HEK293 (cell line): Measurements from ENCODE around the gene GYPC.

Experiments used
- REPIN1 ChIP-seq: fragments of 450-650 bp; formaldehyde crosslinking; IDR thresholded peaks from 2 replicates; pipeline ENCODE4 v1.5.1; 2017; ENCODE audit warnings: missing biosample characterization, missing genetic modification characterization, low read depth
- SALL2 ChIP-seq: fragments of 450-650 bp; formaldehyde crosslinking; IDR thresholded peaks from 2 replicates; pipeline ENCODE4 v1.5.0; 2017; ENCODE audit warnings: missing biosample characterization, mild to moderate bottlenecking, missing genetic modification characterization, borderline replicate concordance
- YY1 ChIP-seq: fragments of 450-650 bp; formaldehyde crosslinking; IDR thresholded peaks from 2 replicates; pipeline ENCODE4 v1.5.1; 2018; ENCODE audit warnings: missing biosample characterization, missing genetic modification characterization
- ZBTB1 ChIP-seq: fragments of 450-650 bp; formaldehyde crosslinking; IDR thresholded peaks from 2 replicates; pipeline ENCODE4 v1.5.1; 2016; ENCODE audit warnings: missing biosample characterization, missing genetic modification characterization
- ZBTB8A ChIP-seq: fragments of 450-650 bp; formaldehyde crosslinking; IDR thresholded peaks from 2 replicates; pipeline ENCODE4 v1.5.1; 2016; ENCODE audit warnings: missing biosample characterization, missing genetic modification characterization
- ZNF138 ChIP-seq: fragments of 450-650 bp; formaldehyde crosslinking; IDR thresholded peaks from 2 replicates; pipeline ENCODE4 v1.5.1; 2016; ENCODE audit warnings: missing biosample characterization, missing genetic modification characterization, borderline replicate concordance
- ZNF140 ChIP-seq: fragments of 450-650 bp; formaldehyde crosslinking; IDR thresholded peaks from 2 replicates; pipeline ENCODE4 v1.5.1; 2016; ENCODE audit warnings: missing biosample characterization, missing genetic modification characterization
- ZNF335 ChIP-seq: fragments of 450-650 bp; formaldehyde crosslinking; conservative IDR thresholded peaks from 2 replicates; pipeline ENCODE4 v1.5.1; 2016; ENCODE audit warnings: missing biosample characterization, missing genetic modification characterization
- ZNF555 ChIP-seq: fragments of 450-650 bp; formaldehyde crosslinking; conservative IDR thresholded peaks from 2 replicates; pipeline ENCODE4 v1.5.1; 2017; ENCODE audit warnings: missing biosample characterization, mild to moderate bottlenecking, missing genetic modification characterization, inconsistent platforms
- TF ChIP-seq, protein P1 (sequence below): fragments of 450-650 bp; formaldehyde crosslinking; IDR thresholded peaks from 2 replicates; pipeline ENCODE4 v1.5.1; 2016; ENCODE audit warnings: missing biosample characterization, missing genetic modification characterization, borderline replicate concordance
- TF ChIP-seq, protein P2 (sequence below): fragments of 450-650 bp; formaldehyde crosslinking; IDR thresholded peaks from 2 replicates; pipeline ENCODE4 v1.5.1; 2016; ENCODE audit warnings: missing biosample characterization, missing genetic modification characterization
- TF ChIP-seq, protein P3 (sequence below): fragments of 450-650 bp; formaldehyde crosslinking; IDR thresholded peaks from 2 replicates; pipeline ENCODE4 v1.5.1; 2016; ENCODE audit warnings: missing biosample characterization, missing genetic modification characterization
- TF ChIP-seq, protein P4 (sequence below): fragments of 450-650 bp; formaldehyde crosslinking; IDR thresholded peaks from 2 replicates; pipeline ENCODE4 v1.5.1; 2016; ENCODE audit warnings: missing biosample characterization, missing genetic modification characterization
- TF ChIP-seq, protein P5 (sequence below): fragments of 450-650 bp; formaldehyde crosslinking; optimal IDR thresholded peaks from 2 replicates; pipeline ENCODE3; 2016; ENCODE audit warnings: missing biosample characterization, mild to moderate bottlenecking, missing genetic modification characterization

DNA sequence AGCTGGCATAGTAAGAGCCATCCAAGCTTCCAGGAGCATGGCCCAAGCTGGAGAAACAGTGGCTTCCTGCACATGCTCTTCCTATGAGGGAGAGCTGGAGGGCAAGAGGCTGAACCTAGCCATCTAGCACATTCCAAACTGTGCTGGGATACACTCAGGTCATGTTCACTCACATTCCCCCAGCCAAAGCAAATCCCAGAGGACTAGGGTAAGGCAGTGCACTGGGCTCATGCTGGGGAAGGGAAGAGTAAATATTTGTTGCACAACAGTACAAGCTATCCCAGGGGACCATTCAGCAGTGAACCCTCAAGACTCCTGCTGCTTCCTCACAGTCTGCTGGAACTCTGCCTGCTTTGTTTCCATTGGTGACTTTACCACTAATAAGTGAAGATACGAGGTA, 20.7 kb upstream of the GYPC start:
- TF ChIP-seq ZBTB8A (tag by site-specific recombination) (no peak), ZBTB1 (tag by site-specific recombination) (no peak), ZNF555 (tag by site-specific recombination) (no peak), SALL2 (tag by site-specific recombination) (no peak), ZNF138 (tag by site-specific recombination) (no peak), YY1 (tag by site-specific recombination) (no peak), ZNF335 (tag by site-specific recombination) (no peak), ZNF140 (no peak), REPIN1 (tag by site-specific recombination) (no peak)
- TF ChIP-seq, protein P1, sequence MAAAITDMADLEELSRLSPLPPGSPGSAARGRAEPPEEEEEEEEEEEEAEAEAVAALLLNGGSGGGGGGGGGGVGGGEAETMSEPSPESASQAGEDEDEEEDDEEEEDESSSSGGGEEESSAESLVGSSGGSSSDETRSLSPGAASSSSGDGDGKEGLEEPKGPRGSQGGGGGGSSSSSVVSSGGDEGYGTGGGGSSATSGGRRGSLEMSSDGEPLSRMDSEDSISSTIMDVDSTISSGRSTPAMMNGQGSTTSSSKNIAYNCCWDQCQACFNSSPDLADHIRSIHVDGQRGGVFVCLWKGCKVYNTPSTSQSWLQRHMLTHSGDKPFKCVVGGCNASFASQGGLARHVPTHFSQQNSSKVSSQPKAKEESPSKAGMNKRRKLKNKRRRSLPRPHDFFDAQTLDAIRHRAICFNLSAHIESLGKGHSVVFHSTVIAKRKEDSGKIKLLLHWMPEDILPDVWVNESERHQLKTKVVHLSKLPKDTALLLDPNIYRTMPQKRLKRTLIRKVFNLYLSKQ (tag by site-specific recombination), result no peak
- TF ChIP-seq, protein P2, sequence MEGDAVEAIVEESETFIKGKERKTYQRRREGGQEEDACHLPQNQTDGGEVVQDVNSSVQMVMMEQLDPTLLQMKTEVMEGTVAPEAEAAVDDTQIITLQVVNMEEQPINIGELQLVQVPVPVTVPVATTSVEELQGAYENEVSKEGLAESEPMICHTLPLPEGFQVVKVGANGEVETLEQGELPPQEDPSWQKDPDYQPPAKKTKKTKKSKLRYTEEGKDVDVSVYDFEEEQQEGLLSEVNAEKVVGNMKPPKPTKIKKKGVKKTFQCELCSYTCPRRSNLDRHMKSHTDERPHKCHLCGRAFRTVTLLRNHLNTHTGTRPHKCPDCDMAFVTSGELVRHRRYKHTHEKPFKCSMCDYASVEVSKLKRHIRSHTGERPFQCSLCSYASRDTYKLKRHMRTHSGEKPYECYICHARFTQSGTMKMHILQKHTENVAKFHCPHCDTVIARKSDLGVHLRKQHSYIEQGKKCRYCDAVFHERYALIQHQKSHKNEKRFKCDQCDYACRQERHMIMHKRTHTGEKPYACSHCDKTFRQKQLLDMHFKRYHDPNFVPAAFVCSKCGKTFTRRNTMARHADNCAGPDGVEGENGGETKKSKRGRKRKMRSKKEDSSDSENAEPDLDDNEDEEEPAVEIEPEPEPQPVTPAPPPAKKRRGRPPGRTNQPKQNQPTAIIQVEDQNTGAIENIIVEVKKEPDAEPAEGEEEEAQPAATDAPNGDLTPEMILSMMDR, result no peak
- TF ChIP-seq, protein P3, sequence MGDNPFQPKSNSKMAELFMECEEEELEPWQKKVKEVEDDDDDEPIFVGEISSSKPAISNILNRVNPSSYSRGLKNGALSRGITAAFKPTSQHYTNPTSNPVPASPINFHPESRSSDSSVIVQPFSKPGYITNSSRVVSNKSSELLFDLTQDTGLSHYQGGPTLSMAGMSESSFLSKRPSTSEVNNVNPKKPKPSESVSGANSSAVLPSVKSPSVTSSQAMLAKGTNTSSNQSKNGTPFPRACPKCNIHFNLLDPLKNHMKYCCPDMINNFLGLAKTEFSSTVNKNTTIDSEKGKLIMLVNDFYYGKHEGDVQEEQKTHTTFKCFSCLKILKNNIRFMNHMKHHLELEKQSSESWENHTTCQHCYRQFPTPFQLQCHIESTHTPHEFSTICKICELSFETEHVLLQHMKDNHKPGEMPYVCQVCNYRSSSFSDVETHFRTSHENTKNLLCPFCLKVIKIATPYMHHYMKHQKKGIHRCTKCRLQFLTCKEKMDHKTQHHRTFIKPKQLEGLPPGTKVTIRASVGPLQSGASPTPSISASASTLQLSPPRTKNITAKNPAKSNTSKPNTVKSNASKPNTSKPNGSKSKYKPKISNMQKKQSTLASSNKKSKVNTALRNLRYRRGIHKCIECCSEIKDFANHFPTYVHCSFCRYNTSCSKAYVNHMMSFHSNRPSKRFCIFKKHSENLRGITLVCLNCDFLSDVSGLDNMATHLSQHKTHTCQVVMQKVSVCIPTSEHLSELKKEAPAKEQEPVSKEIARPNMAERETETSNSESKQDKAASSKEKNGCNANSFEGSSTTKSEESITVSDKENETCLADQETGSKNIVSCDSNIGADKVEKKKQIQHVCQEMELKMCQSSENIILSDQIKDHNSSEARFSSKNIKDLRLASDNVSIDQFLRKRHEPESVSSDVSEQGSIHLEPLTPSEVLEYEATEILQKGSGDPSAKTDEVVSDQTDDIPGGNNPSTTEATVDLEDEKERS, result no peak
- TF ChIP-seq, protein P4, sequence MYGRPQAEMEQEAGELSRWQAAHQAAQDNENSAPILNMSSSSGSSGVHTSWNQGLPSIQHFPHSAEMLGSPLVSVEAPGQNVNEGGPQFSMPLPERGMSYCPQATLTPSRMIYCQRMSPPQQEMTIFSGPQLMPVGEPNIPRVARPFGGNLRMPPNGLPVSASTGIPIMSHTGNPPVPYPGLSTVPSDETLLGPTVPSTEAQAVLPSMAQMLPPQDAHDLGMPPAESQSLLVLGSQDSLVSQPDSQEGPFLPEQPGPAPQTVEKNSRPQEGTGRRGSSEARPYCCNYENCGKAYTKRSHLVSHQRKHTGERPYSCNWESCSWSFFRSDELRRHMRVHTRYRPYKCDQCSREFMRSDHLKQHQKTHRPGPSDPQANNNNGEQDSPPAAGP, result no peak
- TF ChIP-seq, protein P5, sequence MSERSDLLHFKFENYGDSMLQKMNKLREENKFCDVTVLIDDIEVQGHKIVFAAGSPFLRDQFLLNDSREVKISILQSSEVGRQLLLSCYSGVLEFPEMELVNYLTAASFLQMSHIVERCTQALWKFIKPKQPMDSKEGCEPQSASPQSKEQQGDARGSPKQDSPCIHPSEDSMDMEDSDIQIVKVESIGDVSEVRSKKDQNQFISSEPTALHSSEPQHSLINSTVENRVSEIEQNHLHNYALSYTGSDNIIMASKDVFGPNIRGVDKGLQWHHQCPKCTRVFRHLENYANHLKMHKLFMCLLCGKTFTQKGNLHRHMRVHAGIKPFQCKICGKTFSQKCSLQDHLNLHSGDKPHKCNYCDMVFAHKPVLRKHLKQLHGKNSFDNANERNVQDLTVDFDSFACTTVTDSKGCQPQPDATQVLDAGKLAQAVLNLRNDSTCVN (tag by site-specific recombination), result no peak
